ENCODE results near the gene P2RX6.

The P2RX6 gene

GRCh38 chr22:21025763-21026755 is 11.1 kb downstream of the P2RX6 start:
- TF ChIP-seq, protein P1, sequence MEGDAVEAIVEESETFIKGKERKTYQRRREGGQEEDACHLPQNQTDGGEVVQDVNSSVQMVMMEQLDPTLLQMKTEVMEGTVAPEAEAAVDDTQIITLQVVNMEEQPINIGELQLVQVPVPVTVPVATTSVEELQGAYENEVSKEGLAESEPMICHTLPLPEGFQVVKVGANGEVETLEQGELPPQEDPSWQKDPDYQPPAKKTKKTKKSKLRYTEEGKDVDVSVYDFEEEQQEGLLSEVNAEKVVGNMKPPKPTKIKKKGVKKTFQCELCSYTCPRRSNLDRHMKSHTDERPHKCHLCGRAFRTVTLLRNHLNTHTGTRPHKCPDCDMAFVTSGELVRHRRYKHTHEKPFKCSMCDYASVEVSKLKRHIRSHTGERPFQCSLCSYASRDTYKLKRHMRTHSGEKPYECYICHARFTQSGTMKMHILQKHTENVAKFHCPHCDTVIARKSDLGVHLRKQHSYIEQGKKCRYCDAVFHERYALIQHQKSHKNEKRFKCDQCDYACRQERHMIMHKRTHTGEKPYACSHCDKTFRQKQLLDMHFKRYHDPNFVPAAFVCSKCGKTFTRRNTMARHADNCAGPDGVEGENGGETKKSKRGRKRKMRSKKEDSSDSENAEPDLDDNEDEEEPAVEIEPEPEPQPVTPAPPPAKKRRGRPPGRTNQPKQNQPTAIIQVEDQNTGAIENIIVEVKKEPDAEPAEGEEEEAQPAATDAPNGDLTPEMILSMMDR (IDR thresholded peaks at IDR 0.05; ENCODE audit: low read depth, low read length, missing control alignments): no peak
- DNase-seq (ENCODE audit: extremely low read depth, low read depth): no peak
- no peak overlapping the region for H3K4me3 ChIP-seq (replicated peaks; ENCODE audit: low read depth, low read length)

DNA sequence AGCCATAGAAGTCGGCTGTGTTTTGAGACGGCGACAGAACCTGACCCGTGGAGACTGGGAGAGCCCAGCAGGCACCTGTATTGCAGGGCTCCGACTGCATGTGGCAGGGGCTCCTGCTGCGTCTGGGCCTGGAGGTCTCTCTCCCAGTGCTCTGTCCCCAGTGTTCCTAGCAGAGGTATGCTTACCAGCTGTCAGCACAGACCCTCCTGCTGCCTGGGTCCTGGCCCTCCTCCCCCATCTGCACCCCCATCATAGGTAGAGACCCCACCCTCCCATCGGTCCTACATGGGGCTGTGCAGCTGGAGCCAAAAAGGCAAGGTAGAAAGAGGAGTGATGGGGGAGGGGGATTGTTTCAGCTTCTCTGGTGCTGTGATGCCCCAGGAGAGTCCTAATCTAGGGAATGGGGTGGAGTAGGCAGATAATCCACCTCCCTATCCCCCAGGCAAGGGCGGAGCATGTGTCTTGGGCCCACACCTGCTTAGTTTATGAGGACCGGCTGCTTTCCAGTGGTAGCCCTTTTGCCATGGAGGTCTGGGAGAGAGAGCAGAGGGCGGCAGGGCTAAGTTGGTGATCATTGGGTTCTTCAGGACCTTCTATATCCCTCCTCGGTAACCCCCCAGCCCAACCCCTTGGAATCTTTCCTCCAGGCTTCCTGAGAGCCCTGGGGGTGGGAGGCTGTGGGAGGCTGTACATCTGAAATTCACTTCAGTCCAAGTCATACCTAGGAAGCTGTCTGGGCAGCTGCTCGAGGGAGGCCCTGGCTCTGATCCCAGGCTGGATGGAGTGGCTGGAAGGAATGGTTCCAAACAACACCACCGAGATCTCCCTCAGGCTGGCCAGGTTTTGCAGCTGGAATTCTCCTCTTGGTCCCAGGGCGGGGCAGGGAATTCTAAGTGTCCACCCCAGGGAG is 12.1 kb downstream of the P2RX6 start:
- TF ChIP-seq, protein P1 (IDR thresholded peaks at IDR 0.05; ENCODE audit: low read depth, low read length, missing control alignments): no peak
- DNase-seq (ENCODE audit: extremely low read depth, low read depth): no peak

DNA sequence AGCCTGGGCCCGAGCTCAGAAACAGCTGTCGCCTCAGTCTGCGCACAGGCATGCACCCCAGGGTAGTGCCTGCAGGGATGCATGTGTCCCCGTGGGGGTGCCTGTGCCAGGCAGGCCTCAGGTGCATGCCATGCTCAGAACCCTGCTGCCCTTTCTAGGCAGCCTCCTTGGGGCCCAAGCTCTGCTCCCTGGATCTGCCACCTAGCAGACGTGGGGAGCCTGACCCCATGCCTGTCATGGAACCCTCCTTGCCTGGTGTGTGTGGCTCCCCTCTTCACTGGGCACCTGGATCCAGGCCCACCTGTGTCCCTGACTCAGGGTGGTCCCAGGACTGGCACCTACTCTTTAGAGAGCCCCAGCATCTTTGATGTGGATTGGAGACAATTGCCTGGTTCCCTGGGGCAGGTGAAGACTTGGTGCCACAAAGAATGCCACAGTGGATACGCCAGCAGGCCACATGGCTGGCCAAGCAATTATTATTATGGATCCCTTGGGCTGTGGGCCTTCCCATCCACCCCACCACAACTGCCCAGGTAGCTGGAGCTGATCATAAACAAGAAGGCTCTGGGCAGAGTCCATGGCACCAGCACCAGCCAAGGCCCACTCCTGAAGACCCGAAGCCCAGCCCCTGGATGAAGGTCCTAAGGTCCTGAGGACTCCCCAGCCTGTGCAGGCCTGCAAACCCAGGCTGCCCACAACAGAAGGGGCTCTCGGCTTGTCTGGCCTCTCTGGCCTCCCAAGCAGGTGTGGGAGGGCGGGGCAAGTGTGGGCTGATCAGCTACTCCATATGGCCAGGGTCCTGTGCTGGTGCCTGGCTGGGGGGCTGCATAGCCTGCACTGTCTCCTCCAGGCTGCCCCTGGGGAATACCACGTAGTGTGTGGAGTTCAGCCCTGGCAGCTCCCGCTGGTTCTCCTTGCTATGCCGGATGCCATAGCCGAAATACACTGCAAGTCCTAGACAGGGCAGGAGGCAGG is 13.6 kb downstream of the P2RX6 start:
- TF ChIP-seq, protein P1 (IDR thresholded peaks at IDR 0.05; ENCODE audit: low read depth, low read length, missing control alignments): no peak
- no peak overlapping the region for H3K4me3 ChIP-seq (replicated peaks; ENCODE audit: low read depth, low read length)
- DNase-seq (ENCODE audit: extremely low read depth, low read depth): no peak

More for the DNA sequence above, 12.1 kb downstream of the P2RX6 start:
- H3K4me3 ChIP-seq (replicated peaks; ENCODE audit: low read depth, low read length): no peak overlapping the region

DNA sequence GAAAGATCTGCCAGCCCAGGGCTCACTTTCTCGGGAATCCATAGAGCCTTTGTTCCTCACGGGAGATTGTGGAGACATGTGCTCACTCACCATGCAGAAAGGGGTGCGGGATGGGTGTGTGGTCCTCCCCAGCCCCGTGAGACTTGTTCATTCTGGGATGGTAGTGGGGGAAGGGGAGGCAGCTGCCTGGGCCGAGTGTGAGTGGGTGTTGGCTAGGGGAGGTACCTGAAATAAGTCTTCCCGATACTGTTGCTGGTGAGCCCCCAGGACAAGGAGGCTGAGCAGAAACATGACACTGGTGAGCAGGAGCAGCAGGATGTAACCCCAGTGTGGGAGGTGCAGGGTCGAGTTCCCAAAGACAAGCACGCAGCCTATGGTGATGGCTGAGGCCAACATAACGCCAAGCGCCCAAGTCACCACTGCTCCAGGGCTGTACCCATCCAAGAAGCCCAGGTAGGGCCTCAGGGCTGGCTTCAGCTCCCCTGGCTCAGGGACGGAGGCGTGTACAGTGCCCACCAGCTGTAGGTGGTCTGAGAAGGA is 14.6 kb downstream of the P2RX6 start:
- TF ChIP-seq, protein P1 (IDR thresholded peaks at IDR 0.05; ENCODE audit: low read depth, low read length, missing control alignments): no peak
- no peak overlapping the region for H3K4me3 ChIP-seq (replicated peaks; ENCODE audit: low read depth, low read length)
- no peak for DNase-seq (ENCODE audit: extremely low read depth, low read depth)

GRCh38 chr22:21030032-21030431 is 15.1 kb downstream of the P2RX6 start:
- TF ChIP-seq, protein P1 (IDR thresholded peaks at IDR 0.05; ENCODE audit: low read depth, low read length, missing control alignments): no peak
- H3K4me3 ChIP-seq (replicated peaks; ENCODE audit: low read depth, low read length): no peak overlapping the region
- DNase-seq (ENCODE audit: extremely low read depth, low read depth): no peak
